Left renal pelvis (tissue), 4 donors: ENCODE results near the gene EIPR1. TPM values are rescaled to one million over a fixed set of nuclear protein-coding genes. Genes with fewer than 3 reads are reported as not detected.

Source experiments
- DNase-seq, 4 donors: peaks; one replicate each; pipeline ENCODE4 v3.0.0-alpha.2; 2013; ENCODE audit warnings: low read depth in 4 of 4, low spot score in 3 of 4
- polyA plus RNA-seq, 4 donors: library from polyadenylated mRNA; unstranded; fragments of 120-200 nt; gene quantifications; one replicate each; pipeline ENCODE4 v1.2.1, GENCODE V29; 2013; ENCODE audit not compliant: insufficient read length in 4 of 4

The EIPR1 gene
- polyA plus RNA-seq, 4 donors: 16.8 to 27.5 (median 22.7) TPM

- DNase-seq: no peak
Observed at GRCh38 chr2:3223080-3223923, 154.3 kb downstream of the EIPR1 start.

GRCh38 chr2:3222636-3223035 lies 155.0 kb downstream of the EIPR1 start:
- DNase-seq: no peak

- no peak for DNase-seq
Observed at GRCh38 chr2:3219536-3219935, 158.1 kb downstream of the EIPR1 start.

GRCh38 chr2:3217646-3218045 lies 160.0 kb downstream of the EIPR1 start:
- DNase-seq: no peak

GRCh38 chr2:3216841-3217495 lies 160.7 kb downstream of the EIPR1 start:
- DNase-seq: no peak

GRCh38 chr2:3214806-3215404 lies 162.7 kb downstream of the EIPR1 start:
- no peak for DNase-seq

GRCh38 chr2:3214065-3214464 lies 163.6 kb downstream of the EIPR1 start:
- DNase-seq: no peak

GRCh38 chr2:3212984-3213383 lies 164.6 kb downstream of the EIPR1 start:
- DNase-seq: no peak

- no peak for DNase-seq
Observed at GRCh38 chr2:3212061-3212362, 165.6 kb downstream of the EIPR1 start.

GRCh38 chr2:3211256-3212060 lies 166.2 kb downstream of the EIPR1 start:
- DNase-seq: no peak

- DNase-seq: no peak
Observed at GRCh38 chr2:3210257-3210656, 167.4 kb downstream of the EIPR1 start.

- DNase-seq: no peak
Observed at GRCh38 chr2:3209258-3209657, 168.4 kb downstream of the EIPR1 start.

- DNase-seq: no peak
Observed at GRCh38 chr2:3208591-3208990, 169.0 kb downstream of the EIPR1 start.

GRCh38 chr2:3208179-3208578 lies 169.4 kb downstream of the EIPR1 start:
- no peak for DNase-seq

- DNase-seq: no peak
Observed at GRCh38 chr2:3207091-3207491, 170.5 kb downstream of the EIPR1 start.

- no peak for DNase-seq
Observed at GRCh38 chr2:3205845-3206244, 171.8 kb downstream of the EIPR1 start.

- no peak for DNase-seq
Observed at GRCh38 chr2:3204031-3204821, 173.4 kb downstream of the EIPR1 start.

GRCh38 chr2:3203497-3204019 lies 174.1 kb downstream of the EIPR1 start:
- DNase-seq: no peak

- no peak for DNase-seq
Observed at GRCh38 chr2:3202926-3203325, 174.7 kb downstream of the EIPR1 start.

GRCh38 chr2:3201281-3201680 lies 176.3 kb downstream of the EIPR1 start:
- no peak for DNase-seq
